ENCODE results near the gene NECAP2.

DNA sequence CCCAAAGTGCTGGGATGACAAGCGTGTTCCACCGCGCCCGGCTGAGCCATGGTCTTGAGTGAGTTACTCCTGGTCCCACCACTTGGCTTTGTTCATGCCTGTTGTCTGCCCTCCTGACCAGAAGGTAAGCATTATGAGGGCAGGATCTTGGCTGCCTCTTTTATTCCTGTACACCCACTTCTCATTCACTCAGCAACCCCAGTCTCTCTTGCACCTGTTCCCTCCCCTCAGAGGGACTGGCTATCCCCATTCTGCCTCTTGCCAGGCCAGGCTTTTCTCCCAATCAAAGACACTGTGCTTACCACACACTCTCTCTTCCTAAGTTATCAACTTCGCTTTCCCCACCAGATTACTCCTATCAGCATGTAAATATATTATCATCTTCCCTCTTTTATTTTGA, 29.7 kb upstream of the NECAP2 start:
- TF ChIP-seq, protein P1, sequence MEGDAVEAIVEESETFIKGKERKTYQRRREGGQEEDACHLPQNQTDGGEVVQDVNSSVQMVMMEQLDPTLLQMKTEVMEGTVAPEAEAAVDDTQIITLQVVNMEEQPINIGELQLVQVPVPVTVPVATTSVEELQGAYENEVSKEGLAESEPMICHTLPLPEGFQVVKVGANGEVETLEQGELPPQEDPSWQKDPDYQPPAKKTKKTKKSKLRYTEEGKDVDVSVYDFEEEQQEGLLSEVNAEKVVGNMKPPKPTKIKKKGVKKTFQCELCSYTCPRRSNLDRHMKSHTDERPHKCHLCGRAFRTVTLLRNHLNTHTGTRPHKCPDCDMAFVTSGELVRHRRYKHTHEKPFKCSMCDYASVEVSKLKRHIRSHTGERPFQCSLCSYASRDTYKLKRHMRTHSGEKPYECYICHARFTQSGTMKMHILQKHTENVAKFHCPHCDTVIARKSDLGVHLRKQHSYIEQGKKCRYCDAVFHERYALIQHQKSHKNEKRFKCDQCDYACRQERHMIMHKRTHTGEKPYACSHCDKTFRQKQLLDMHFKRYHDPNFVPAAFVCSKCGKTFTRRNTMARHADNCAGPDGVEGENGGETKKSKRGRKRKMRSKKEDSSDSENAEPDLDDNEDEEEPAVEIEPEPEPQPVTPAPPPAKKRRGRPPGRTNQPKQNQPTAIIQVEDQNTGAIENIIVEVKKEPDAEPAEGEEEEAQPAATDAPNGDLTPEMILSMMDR (IDR thresholded peaks at IDR 0.05 in 8 of 11, conservative IDR thresholded peaks at IDR 0.05 in 3 of 11) = no peak
- TF ChIP-seq POLR2A (IDR thresholded peaks at IDR 0.05) (no peak), POLR2AphosphoS5 (IDR thresholded peaks at IDR 0.05) (no peak)
